HG02970 (cell line): ENCODE data around the gene ZBTB32.
"Not testable (repeated sequence)": the region's sequence is repeated elsewhere in the genome, so short reads cannot be mapped to it uniquely, and the experiment has no call there.

Experiments
- ATAC-seq: cut with Tn5 transposase; IDR thresholded peaks from one replicate; pipeline ENCODE4 v1.9.1; 2021; ENCODE audit warnings: mild to moderate bottlenecking, moderate library complexity, moderate number of reproducible peaks; ENCODE audit not compliant: unreplicated experiment, low FRiP score

Gene ZBTB32

GRCh38 chr19:35704218-35704617, at the start of gene ZBTB32:
Gene ZBTB32, plus strand, starts transcription at chr19:35704558. Its CDS starts 10,069 bp downstream, at chr19:35714627.
- no peak for ATAC-seq

- ATAC-seq, result not testable (repeated sequence)
Measured at GRCh38 chr19:35654828-35655227, 49.5 kb upstream of the ZBTB32 start.

GRCh38 chr19:35655600-35655999, 48.8 kb upstream of the ZBTB32 start:
- ATAC-seq, result no peak

GRCh38 chr19:35656700-35657099, 47.7 kb upstream of the ZBTB32 start:
- no peak for ATAC-seq

- ATAC-seq, result no peak
Measured at GRCh38 chr19:35657904-35658700, 46.3 kb upstream of the ZBTB32 start.

GRCh38 chr19:35661995-35662340, 42.4 kb upstream of the ZBTB32 start:
- no peak for ATAC-seq

- ATAC-seq, result no peak
Measured at GRCh38 chr19:35663981-35664380, 40.4 kb upstream of the ZBTB32 start.

- ATAC-seq, result no peak
Measured at GRCh38 chr19:35665157-35665556, 39.2 kb upstream of the ZBTB32 start.

GRCh38 chr19:35665604-35666003, 38.8 kb upstream of the ZBTB32 start:
- no peak for ATAC-seq

- ATAC-seq, result no peak
Measured at GRCh38 chr19:35666251-35666913, 38.0 kb upstream of the ZBTB32 start, which contains the start of gene UPK1A. Gene UPK1A, plus strand, starts transcription at chr19:35666517. Its CDS starts 296 bp downstream, at chr19:35666813.

GRCh38 chr19:35669566-35669965, 34.8 kb upstream of the ZBTB32 start:
- ATAC-seq, result no peak

- no peak for ATAC-seq
Measured at GRCh38 chr19:35669974-35670373, 34.4 kb upstream of the ZBTB32 start.

- ATAC-seq, result no peak
Measured at GRCh38 chr19:35670686-35671085, 33.7 kb upstream of the ZBTB32 start.

GRCh38 chr19:35671818-35672217, 32.5 kb upstream of the ZBTB32 start:
- no peak for ATAC-seq

GRCh38 chr19:35673121-35673804, 31.1 kb upstream of the ZBTB32 start:
- no peak for ATAC-seq

GRCh38 chr19:35675589-35676140, 28.7 kb upstream of the ZBTB32 start:
- no peak for ATAC-seq

GRCh38 chr19:35689836-35690235, 14.5 kb upstream of the ZBTB32 start:
- ATAC-seq, result no peak

GRCh38 chr19:35691106-35691505, 13.3 kb upstream of the ZBTB32 start:
- ATAC-seq, result not testable (repeated sequence)

GRCh38 chr19:35692010-35692409, 12.3 kb upstream of the ZBTB32 start:
- no peak for ATAC-seq

- peak; percentile 9 for ATAC-seq
Measured at GRCh38 chr19:35693422-35693821, 10.9 kb upstream of the ZBTB32 start.
